Mammary epithelial cell (primary cell): ENCODE data around the gene LZTR1.
"Not testable (repeated sequence)": the region's sequence is repeated elsewhere in the genome, so short reads cannot be mapped to it uniquely, and the experiment has no call there.

Source experiments
- EZH2 ChIP-seq: IDR thresholded peaks from 2 replicates; pipeline ENCODE4 v1.6.1; 2012; ENCODE audit warnings: low read length, inconsistent platforms, borderline replicate concordance
- TF ChIP-seq, protein P1 (sequence below), 2 donors: IDR thresholded peaks in 1 of 2; conservative IDR thresholded peaks in 1 of 2; 2 replicates each; pipeline ENCODE4 v1.5.1; 2011 to 2012; ENCODE audit warnings: inconsistent platforms in 2 of 2, low read length in 2 of 2, mild to moderate bottlenecking in 2 of 2, control low read depth in 1 of 2, low read depth in 1 of 2; ENCODE audit not compliant: insufficient read depth in 1 of 2; ENCODE audit errors: extremely low read depth in 1 of 2

DNA sequence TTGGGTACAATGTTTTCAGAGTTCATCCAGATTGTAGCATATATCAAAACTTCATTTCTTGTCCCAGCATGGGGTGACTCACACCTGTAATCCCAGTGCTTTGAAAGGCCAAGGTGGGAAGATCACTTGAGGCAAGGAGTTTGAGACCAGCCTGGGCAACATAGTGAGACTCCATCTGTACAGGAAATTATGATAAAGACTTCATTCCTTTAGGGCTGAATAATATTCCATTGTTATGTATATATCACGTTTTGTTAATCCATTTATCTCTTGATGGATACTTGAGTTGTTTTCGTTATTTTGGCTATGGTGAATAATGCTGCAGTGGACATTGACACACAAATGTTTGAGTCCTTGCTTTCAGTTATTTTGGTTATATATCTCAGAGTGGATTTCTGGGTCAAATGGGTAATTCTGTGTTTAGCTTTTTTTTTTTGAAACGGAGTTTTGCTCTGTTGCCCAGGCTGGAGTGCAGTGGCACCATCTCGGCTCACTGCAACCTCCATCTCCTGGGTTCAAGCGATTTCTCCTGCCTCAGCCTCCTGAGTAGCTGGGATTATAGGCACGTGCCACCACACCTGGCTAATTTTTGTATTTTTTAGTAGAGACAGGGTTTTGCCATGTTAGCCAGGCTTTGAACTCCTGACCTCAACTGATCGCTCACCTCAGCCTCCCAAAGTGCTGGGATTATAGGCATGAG is 39.7 kb upstream of the LZTR1 start:
- TF ChIP-seq, protein P1, sequence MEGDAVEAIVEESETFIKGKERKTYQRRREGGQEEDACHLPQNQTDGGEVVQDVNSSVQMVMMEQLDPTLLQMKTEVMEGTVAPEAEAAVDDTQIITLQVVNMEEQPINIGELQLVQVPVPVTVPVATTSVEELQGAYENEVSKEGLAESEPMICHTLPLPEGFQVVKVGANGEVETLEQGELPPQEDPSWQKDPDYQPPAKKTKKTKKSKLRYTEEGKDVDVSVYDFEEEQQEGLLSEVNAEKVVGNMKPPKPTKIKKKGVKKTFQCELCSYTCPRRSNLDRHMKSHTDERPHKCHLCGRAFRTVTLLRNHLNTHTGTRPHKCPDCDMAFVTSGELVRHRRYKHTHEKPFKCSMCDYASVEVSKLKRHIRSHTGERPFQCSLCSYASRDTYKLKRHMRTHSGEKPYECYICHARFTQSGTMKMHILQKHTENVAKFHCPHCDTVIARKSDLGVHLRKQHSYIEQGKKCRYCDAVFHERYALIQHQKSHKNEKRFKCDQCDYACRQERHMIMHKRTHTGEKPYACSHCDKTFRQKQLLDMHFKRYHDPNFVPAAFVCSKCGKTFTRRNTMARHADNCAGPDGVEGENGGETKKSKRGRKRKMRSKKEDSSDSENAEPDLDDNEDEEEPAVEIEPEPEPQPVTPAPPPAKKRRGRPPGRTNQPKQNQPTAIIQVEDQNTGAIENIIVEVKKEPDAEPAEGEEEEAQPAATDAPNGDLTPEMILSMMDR (conservative IDR thresholded peaks at IDR 0.05 in 1 of 2, IDR thresholded peaks at IDR 0.05 in 1 of 2; ENCODE audit: extremely low read depth in 1 of 2, insufficient read depth in 1 of 2, low read depth in 1 of 2, low read length in 2 of 2): not testable (repeated sequence)
- not testable (repeated sequence) for TF ChIP-seq EZH2
